GM19099 (cell line): Measurements from ENCODE around the gene FMNL3.

Experiments used
- POLR2A ChIP-seq: IDR thresholded peaks from 3 replicates; pipeline ENCODE4 v1.6.1; 2011; ENCODE audit warnings: low read depth; ENCODE audit not compliant: insufficient read length; ENCODE audit errors: extremely low read depth

Gene FMNL3, protein sequence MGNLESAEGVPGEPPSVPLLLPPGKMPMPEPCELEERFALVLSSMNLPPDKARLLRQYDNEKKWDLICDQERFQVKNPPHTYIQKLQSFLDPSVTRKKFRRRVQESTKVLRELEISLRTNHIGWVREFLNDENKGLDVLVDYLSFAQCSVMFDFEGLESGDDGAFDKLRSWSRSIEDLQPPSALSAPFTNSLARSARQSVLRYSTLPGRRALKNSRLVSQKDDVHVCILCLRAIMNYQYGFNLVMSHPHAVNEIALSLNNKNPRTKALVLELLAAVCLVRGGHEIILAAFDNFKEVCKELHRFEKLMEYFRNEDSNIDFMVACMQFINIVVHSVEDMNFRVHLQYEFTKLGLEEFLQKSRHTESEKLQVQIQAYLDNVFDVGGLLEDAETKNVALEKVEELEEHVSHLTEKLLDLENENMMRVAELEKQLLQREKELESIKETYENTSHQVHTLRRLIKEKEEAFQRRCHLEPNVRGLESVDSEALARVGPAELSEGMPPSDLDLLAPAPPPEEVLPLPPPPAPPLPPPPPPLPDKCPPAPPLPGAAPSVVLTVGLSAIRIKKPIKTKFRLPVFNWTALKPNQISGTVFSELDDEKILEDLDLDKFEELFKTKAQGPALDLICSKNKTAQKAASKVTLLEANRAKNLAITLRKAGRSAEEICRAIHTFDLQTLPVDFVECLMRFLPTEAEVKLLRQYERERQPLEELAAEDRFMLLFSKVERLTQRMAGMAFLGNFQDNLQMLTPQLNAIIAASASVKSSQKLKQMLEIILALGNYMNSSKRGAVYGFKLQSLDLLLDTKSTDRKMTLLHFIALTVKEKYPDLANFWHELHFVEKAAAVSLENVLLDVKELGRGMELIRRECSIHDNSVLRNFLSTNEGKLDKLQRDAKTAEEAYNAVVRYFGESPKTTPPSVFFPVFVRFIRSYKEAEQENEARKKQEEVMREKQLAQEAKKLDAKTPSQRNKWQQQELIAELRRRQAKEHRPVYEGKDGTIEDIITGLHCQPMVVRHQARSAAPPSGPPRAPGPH

DNA sequence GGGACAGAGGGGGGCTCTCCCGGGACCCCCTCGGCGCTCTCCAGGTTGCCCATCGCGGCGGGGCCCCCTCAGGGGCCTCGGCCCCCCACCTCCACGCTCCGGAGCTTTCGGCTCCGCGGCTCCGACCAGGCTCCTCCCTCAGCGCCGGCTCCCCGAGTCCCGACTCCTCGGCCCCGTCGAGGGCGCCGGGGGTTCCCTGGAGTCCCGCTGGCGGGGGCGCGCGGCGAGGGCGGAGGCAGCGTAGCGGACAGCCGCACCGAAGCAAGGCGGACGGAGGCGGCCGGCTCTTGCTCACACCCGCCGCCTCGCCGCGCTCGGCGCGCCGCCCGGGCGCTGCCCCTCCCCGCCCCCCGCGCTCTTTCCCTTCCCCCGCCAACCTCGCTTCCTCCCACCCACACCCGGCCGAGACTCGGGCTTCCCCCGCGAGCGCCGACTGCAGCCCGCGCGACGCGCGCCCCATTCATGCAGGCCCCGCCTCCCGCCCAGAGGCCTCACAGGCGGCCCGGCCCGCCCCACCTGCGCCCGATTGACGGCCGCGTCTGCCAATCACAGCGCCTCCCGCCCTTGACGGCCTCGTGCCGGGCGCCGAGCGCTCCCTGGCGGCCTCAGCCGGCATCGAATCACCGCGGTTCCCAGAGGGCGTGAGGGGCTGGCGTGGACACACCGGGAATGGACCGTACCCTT, at the start of gene FMNL3:
FMNL3 (minus strand) TSS at position 278 of the 684 bp plus-strand sequence; CDS start at position 53, 225 bp downstream.
- peak; percentile 77 for TF ChIP-seq POLR2A

DNA sequence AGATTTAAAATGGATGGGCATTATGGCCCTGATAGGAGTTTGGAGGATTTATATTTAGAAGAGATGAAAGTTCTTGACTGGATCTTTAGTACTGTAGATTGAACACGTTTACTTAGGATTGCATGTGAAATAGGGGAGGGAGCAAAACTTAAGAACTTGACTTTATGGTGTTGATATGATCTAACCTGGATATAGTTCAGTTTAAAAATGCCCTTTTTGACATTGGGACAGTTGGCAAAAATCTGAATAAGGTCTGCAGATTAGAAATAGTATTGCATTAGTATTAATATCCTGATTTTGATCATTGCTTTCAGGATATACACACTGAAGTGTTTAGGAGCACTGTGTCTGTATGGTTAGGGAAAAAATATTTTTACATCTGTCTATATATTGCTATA, 43.8 kb upstream of the FMNL3 start:
- no peak for TF ChIP-seq POLR2A

DNA sequence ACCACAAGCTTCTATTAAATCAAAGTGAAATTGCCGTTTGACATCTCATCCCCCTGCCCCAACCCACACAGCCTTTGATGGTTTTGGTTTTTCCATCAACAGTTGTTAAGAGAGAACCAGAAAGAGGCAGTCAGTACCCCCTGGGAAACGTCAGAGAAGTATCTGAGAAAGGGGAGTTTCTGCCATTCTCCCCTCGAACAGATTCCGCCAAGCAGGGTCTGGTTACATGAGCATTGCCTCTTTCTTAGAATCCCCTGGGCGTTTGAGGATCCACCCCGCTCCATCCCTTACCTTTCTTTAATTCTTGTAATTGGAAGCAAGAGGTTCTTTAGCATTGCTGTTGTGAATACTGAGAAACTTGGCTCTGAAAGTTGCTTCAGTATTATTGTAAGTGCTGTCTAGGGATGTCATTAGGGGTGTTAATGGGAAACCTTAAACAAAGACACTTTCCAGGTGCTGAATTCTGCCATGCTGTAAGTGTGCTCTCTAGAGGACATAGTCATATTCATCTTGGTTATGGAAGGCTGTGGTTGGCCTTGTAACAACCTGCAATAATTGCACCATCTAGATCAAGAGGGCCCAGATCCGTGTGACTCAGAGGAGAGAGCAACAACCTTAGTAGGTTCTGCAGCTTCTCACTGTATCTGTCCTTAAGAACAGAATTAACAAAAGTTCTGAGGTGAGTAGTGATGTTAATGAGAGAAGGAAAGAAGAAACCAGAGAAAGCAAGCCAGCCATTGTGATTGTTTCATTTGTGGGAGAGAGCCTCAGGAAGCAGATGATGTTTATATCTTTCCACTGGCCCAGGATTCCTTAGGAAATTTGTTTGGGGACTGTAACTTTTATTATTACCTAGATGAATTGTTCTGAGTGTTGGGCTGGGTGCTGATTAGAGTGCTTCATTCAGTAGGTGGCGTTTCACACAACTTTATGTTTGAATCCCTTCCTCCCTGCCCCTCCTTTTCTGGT, 43.1 kb upstream of the FMNL3 start:
- TF ChIP-seq POLR2A, result no peak

DNA sequence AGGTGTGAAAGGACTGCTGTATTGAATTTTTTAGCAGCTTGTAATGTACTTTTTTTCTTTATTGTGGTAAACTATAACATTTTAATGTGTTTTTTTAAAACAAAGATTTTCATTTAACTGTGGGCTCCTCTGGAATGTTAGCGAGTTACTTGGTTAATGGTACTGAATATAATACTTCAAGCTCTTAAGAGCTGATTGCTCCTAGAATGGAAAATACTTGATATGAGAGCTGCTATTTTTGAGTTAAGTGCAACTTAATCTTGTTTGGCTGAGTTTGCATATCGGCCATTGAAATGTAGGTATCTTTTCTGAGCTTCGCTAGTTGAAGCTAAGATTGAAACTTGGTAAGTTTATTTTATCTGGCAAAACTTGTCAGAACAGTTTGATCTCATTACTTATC, 41.6 kb upstream of the FMNL3 start:
- no peak for TF ChIP-seq POLR2A

DNA sequence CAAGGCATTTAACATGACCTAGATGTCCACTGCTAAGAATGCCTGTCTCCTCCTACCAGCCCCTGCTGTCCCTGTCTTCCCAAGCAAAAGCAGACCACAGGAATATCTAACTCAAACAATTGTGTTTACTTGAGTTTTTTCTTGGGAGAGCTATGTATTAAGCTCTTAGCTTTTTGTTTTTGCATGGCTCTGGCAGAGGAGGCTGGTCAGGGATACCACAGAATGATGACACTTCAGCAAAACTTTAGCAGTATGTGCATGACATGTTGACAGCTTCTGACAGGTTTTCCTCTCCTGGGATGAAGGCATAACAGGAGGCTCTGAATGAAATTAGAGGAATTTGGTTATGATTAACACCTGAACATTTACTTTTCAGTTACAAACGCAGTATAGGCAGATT, 41.1 kb upstream of the FMNL3 start:
- no peak for TF ChIP-seq POLR2A

DNA sequence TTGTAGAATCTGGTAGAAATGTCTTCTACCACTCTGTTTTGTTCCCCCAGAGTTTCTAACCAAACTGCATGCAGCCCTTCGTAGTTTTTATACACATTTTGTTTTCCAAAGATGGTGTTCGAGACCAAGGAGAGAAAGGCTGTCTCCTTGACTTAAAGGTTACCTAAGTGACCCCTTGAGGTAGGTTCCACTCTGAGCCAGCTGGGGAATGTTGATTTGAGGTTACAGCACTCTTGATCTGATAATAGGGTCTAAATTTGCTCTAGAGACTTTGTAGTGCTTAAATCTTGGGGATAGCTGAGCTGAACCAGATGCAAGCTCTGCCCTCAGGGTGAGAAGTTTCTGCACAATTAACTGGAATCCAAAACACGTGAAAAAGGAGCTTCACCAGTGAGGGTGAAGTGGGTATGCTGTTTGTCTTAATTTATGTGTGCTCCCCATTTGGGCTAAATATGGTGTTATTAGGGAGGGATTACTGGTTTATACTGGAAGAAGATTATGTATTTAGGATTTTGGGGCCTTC, 37.2 kb upstream of the FMNL3 start:
- no peak for TF ChIP-seq POLR2A

DNA sequence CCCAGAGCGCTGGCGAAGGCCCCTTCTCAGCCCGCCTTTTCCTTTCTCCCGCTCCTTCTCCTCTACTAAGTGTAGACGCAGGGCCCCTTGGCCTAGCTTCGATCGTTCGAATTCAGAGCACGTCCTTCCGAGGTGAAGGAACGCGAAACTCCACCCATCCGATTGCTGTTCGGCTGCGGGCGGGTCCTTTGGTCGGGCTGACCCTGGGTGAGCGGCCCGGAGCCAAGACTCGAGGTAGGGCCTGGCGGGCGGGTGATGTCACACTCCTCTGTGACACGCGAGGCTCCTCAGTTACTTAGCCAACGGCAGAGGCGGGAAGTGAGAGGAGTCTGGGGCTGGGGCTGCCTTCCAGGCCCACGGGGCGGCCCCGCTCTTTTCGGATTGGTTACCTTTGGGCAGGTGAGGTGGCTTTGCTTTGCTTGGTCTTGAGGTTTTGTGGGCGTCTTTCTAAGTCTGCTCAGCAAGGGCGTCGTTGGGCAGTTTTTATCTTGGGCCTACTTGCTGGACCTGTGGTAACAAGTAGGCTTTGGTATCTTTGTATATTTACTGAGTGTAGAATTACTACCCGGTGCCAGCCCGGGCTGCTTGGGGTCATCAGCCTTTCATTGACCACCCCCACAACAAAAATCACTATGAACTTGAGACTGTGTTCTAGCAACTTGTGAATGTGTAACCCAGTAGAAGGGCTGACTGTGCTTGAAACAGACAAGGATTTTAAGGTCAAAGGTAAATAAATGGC, 34.8 kb upstream of the FMNL3 start:
- TF ChIP-seq POLR2A, result peak; percentile 2

DNA sequence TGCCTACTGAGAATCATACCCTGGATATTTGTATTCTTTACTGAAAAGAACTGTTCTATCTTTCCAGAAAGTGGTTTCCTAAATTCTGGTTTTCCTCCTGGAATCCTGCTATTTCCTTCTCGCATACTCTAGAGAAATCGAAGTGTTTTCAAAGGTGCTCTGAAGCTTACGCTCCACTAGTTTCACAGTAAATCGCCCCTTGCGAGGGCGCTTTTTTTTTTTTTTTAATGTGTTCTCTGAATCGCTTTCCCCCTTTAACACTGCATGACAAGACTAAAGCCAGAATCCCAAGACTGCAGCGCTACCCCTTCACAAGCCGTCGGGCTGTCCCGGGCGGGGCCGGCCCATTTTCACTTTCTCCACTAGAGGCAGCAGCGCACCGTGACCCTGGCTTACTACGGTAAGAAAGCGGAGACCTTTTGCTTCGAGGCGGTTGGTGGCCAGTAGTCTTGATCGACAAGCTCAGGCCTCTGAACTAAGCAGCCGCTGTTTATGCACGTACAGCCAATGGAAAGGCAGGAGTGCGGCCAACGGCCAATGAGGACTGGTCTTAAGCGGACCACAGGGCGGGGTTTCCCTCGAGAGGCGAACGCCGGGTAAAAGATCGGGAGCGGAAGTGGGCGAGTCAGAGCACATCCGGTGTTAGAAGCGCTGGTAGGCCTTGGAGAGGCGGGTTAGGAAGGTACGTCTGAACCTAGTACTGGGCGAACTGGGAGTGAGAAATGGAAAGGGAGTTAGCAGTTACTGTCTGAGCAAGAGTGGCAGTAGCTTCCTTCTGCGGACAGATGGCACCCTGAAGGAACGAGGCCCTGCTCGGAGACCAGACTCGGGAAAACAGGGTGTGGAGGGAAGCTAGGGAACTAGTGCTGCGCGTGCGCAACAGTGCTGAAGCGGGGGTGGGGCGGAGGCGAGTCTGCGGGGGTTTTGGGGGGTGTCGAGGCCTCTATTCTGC, 34.0 kb upstream of the FMNL3 start, which contains the start of gene TMBIM6:
TMBIM6 (plus strand) TSS at position 628 of the 952 bp plus-strand sequence. CDS start 10,937 bp downstream, outside the sequence.
- peak; percentile 99 for TF ChIP-seq POLR2A

DNA sequence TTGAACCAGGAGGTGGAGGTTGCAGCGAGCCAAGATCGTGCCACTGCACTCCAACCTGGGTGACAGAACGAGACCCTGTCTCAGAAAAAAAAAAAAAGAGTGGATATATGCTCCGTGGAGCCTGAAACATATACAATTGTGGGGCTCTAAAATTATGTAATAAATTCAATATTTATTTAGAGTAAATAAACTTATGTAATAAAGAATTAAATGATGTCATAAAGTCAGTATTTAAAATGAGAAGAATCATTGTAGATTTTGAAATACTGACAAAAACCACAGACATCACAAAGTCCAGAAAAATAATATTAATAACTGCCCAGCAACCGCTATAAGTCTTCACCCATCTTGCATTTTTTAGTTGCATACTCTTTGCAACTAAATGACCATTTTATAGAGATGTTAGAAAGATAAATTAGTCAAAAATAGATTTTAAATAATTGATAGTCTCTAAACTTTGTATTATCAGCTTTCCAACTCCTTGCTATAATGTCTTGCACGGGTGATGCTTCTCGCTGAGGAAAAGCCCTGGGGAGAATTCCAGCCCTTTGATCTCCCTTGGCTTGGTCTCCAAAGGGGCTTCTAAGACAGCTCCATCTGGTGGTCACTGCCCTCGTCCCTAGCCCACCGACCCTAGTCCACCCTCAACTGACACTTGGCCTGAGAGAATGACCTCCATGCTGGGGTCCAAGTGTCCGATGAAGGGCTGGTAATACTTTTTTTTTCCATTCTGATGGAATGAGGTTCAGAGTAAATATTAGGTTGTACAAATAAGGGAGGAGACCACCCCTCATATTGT, 26.2 kb upstream of the FMNL3 start:
- TF ChIP-seq POLR2A, result no peak

DNA sequence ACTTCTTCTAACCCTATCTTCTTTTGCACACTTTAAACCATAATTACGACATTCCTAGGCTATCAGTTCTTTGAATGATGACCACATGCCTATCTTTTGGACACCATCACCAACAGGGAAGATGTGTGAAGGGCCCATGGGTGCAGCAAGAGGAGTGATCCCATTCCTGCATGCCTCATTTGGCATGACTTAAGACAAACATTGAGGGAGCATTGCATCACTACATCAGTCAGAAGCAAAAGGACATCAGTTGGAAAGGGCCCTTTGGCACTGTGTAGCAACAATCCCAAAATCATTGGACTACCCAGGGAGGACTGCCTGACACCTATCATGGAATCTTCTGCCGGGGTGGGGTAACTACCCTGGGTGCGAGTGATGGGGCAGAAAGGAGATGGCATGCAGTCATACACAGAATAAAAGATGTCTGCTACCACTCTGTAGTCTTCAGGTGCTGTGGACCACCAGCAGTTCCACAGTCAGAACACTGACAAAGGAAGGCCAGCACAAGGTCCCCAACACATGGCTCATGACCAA, 23.4 kb upstream of the FMNL3 start:
- TF ChIP-seq POLR2A, result no peak

DNA sequence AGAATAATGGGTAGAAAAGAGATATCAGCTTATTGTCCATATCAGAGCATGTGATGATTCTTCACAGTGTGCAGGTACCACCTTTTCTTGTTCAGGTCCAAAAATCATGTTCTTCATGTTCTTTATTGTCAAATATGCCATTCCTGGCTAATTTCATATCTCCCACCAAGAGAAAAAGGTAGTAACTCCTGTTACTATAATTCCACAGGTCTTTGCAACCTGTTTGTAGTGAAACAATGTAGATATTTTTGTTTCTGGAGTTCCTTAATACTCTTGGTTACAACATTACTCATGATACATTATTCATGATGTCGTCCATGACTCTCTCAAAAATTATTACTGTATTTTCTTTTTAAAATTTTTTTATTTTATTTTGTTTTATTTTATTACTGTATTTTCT, 22.8 kb upstream of the FMNL3 start:
- TF ChIP-seq POLR2A, result no peak
